ENCODE results near the gene NT5C2. TPM values are rescaled to one million over a fixed set of nuclear protein-coding genes. Genes with fewer than 3 reads are reported as not detected.

Gene NT5C2
- total and polyA plus RNA-seq, 2 of the 8 experiments (the other 6 are each of a cell fraction or from before 2014, with no cell fraction given) = 35.2 to 106 TPM

Other genes starting within 250 kb of the NT5C2 start
- not detected in 2 replicates for gene RPEL1, start 52.6 kb upstream of the NT5C2 start, total RNA-seq (2021; fragmentation: NEBNext Ultra II Directional; extraction: Animal tissue kit (Norgen Biotek cat#: 25700))
- 0.12 and 0.13 TPM in 2 replicates for gene RPEL1, start 52.6 kb upstream of the NT5C2 start, polyA plus RNA-seq (2011; rRNA removed)
- 17.4 and 18.1 TPM in 2 replicates for gene INA, start 83.9 kb upstream of the NT5C2 start, total RNA-seq (2021; fragmentation: NEBNext Ultra II Directional; extraction: Animal tissue kit (Norgen Biotek cat#: 25700))
- 13.4 and 17.1 TPM in 2 replicates for gene INA, start 83.9 kb upstream of the NT5C2 start, polyA plus RNA-seq (2011; rRNA removed)
- 16.2 and 18.6 TPM in 2 replicates for gene PCGF6, start 157.9 kb upstream of the NT5C2 start, total RNA-seq (2021; fragmentation: NEBNext Ultra II Directional; extraction: Animal tissue kit (Norgen Biotek cat#: 25700))
- gene PCGF6, start 157.9 kb upstream of the NT5C2 start, polyA plus RNA-seq (2011; rRNA removed) = 4.0 and 6.9 TPM in 2 replicates
- gene TAF5, start 174.7 kb upstream of the NT5C2 start, total RNA-seq (2021; fragmentation: NEBNext Ultra II Directional; extraction: Animal tissue kit (Norgen Biotek cat#: 25700)) = 14.5 and 15.6 TPM in 2 replicates
- 4.0 and 5.8 TPM in 2 replicates for gene TAF5, start 174.7 kb upstream of the NT5C2 start, polyA plus RNA-seq (2011; rRNA removed)
- 312 and 339 TPM in 2 replicates for gene ATP5MK, start 203.2 kb upstream of the NT5C2 start, total RNA-seq (2021; fragmentation: NEBNext Ultra II Directional; extraction: Animal tissue kit (Norgen Biotek cat#: 25700))
- gene ATP5MK, start 203.2 kb upstream of the NT5C2 start, polyA plus RNA-seq (2011; rRNA removed) = 144 and 280 TPM in 2 replicates
- gene PDCD11, start 203.4 kb upstream of the NT5C2 start, total RNA-seq (2021; fragmentation: NEBNext Ultra II Directional; extraction: Animal tissue kit (Norgen Biotek cat#: 25700)) = 78.5 and 79.1 TPM in 2 replicates
- gene PDCD11, start 203.4 kb upstream of the NT5C2 start, polyA plus RNA-seq (2011; rRNA removed) = 18.1 and 24.3 TPM in 2 replicates